K562 (cell line): Measurements from ENCODE around the gene GALNT16. TPM values are rescaled to one million over a fixed set of nuclear protein-coding genes. Genes with fewer than 3 reads are reported as not detected.

Experiments
- ATAC-seq: fragments of 200-7000 bp; cut with Tn5 transposase; 3 replicates; pipeline ENCODE4 v1.9.1; 2020; ENCODE audit warnings: moderate library complexity
- BruUV-seq: library from RNA; stranded (reverse); fragments of 400-500 nt; replicated peaks from 2 replicates; lab custom pipeline; 2021; lab: Mats Ljungman, UMichigan
- CTCF ChIA-PET: fragments of 300-600 bp; formaldehyde crosslinking; extraction: SDS; loops from one replicate; lab custom pipeline; 2021; ENCODE audit warnings: low intra/inter-chr PET ratio; lab: Yijun Ruan, JAX
- POLR2A ChIA-PET: fragments of 300-600, 350-650 bp; sonication (Branson Sonifier 250); formaldehyde crosslinking; extraction: SDS; loops from one replicate; lab custom pipeline; 2021; ENCODE audit warnings: antibody characterized with exemption, inconsistent platforms; lab: Yijun Ruan, JAX
- DNase-seq, 4 experiments: peaks; one replicate each; pipeline versions ENCODE4 v3.0.0 to v3.0.0-alpha.2; 2011 to 2018; ENCODE audit warnings: low spot score in 3 of 4, mixed read lengths in 3 of 4; ENCODE audit errors: extremely low read depth in 1 of 4
- FAIRE-seq: peaks from 2 replicates; lab custom pipeline; 2011; peaks lifted over from hg19 to GRCh38; lab: Jason Lieb, UNC
- H2AFZ ChIP-seq: 2 replicates; pipeline ENCODE4 v1.6.0; 2011; ENCODE audit warnings: low read depth, low read length, control low read depth, inconsistent platforms
- H3K27ac ChIP-seq: fragments of 200-600 bp; 3 replicates; pipeline ENCODE4 v1.8.0; 2011; ENCODE audit warnings: low read depth, mild to moderate bottlenecking, control low read depth, inconsistent platforms, low read length, moderate library complexity, mixed read lengths; ENCODE audit errors: extremely low read depth
- H3K27me3 ChIP-seq, 2 experiments: fragments of 300-600 bp in 1 of 2; 2 replicates in 1 of 2; 3 replicates in 1 of 2; pipeline versions ENCODE4 v1.6.0 to v1.8.0; 2011; ENCODE audit warnings: inconsistent platforms in 2 of 2, low read length in 2 of 2, mild to moderate bottlenecking in 1 of 2, mixed read lengths in 1 of 2, moderate library complexity in 1 of 2; ENCODE audit not compliant: control insufficient read depth in 2 of 2, insufficient read depth in 2 of 2
- H3K36me3 ChIP-seq: fragments of 300-600 bp; 3 replicates; pipeline ENCODE4 v1.8.0; 2011; ENCODE audit warnings: mild to moderate bottlenecking, low read length, inconsistent platforms; ENCODE audit not compliant: control insufficient read depth, insufficient read depth
- H3K4me1 ChIP-seq, 2 experiments: fragments of 200-600 bp in 1 of 2; replicated peaks in 1 of 2; 2 replicates in 1 of 2; 3 replicates in 1 of 2; pipeline versions ENCODE4 v1.5.1 to v1.8.0; 2011; ENCODE audit warnings: inconsistent platforms in 2 of 2, low read length in 2 of 2, mild to moderate bottlenecking in 1 of 2, mixed read lengths in 1 of 2, moderate library complexity in 1 of 2; ENCODE audit not compliant: control insufficient read depth in 2 of 2, insufficient read depth in 2 of 2
- H3K4me2 ChIP-seq: 2 replicates; pipeline ENCODE4 v1.6.1; 2011; ENCODE audit warnings: low read length, control low read depth, inconsistent platforms, mixed read lengths; ENCODE audit not compliant: insufficient read depth
- H3K4me3 ChIP-seq: fragments of 200-600 bp; sonication (generic), shearing (Covaris generic); 2 replicates; pipeline ENCODE4 v1.5.1; 2016; ENCODE audit warnings: control low read depth, inconsistent platforms
- H3K79me2 ChIP-seq: fragments of 200-600 bp; 3 replicates; pipeline ENCODE4 v1.8.0; 2011; ENCODE audit warnings: low read length, inconsistent platforms; ENCODE audit not compliant: control insufficient read depth, insufficient read depth
- H3K9ac ChIP-seq, 2 experiments: 2 replicates each; pipeline versions ENCODE4 v1.6.0 to v1.6.1; 2011; ENCODE audit warnings: low read depth in 2 of 2, low read length in 2 of 2, control low read depth in 1 of 2, inconsistent platforms in 1 of 2, mild to moderate bottlenecking in 1 of 2, mixed read lengths in 1 of 2; ENCODE audit not compliant: insufficient read depth in 1 of 2
- H3K9me1 ChIP-seq: one replicate; pipeline ENCODE4 v1.6.0; 2011; ENCODE audit warnings: inconsistent platforms, mild to moderate bottlenecking, low read length, moderate library complexity; ENCODE audit not compliant: control insufficient read depth, insufficient read depth
- H3K9me3 ChIP-seq: replicated peaks from 2 replicates; pipeline ENCODE4 v1.5.1; 2011; ENCODE audit warnings: low read depth, low read length, inconsistent platforms; ENCODE audit not compliant: control insufficient read depth, insufficient read depth
- H4K20me1 ChIP-seq: replicated peaks from 2 replicates; pipeline ENCODE4 v1.6.1; 2011; ENCODE audit warnings: low read length, inconsistent platforms, mixed read lengths; ENCODE audit not compliant: control insufficient read depth, insufficient read depth
- CBFB ChIP-seq: sonication (generic); formaldehyde crosslinking; IDR thresholded peaks from 2 replicates; pipeline ENCODE4 v1.4.0; 2020; ENCODE audit warnings: mild to moderate bottlenecking, missing genetic modification reagents
- JUN ChIP-seq, 2 experiments: sonication (generic) in 1 of 2; formaldehyde crosslinking in 1 of 2; IDR thresholded peaks; 2 replicates each; pipeline versions ENCODE4 v1.6.1 to v1.8.0; 2012 to 2022; ENCODE audit warnings: borderline replicate concordance in 2 of 2, mild to moderate bottlenecking in 2 of 2, improper control_type of control experiment in 1 of 2, low read depth in 1 of 2, low read length in 1 of 2, missing genetic modification reagents in 1 of 2
- NFIC ChIP-seq: fragments of 450-650 bp; IDR thresholded peaks from 2 replicates; pipeline ENCODE4 v1.6.1; 2017; ENCODE audit warnings: mild to moderate bottlenecking, inconsistent platforms
- NFRKB ChIP-seq: fragments of 450-650 bp; IDR thresholded peaks from 2 replicates; pipeline ENCODE4 v1.6.1; 2016; ENCODE audit warnings: low read depth
- NR2C2 ChIP-seq, 2 experiments: fragments of 200-800 bp in 1 of 2; sonication (Bioruptor generic) in 1 of 2; sonication (generic) in 1 of 2; formaldehyde crosslinking in 1 of 2; IDR thresholded peaks; 2 replicates each; pipeline versions ENCODE4 v1.6.1 to v1.8.0; 2016 to 2022; ENCODE audit warnings: mild to moderate bottlenecking in 1 of 2, missing compliant biosample characterization in 1 of 2, missing genetic modification characterization in 1 of 2, missing genetic modification reagents in 1 of 2
- NR2F6 ChIP-seq: fragments of 450-650 bp; formaldehyde crosslinking; IDR thresholded peaks from 2 replicates; pipeline ENCODE4 v1.4.0; 2020; ENCODE audit warnings: mild to moderate bottlenecking
- STAT6 ChIP-seq: sonication (generic); formaldehyde crosslinking; IDR thresholded peaks from 2 replicates; pipeline ENCODE4 v1.8.1; 2023; ENCODE audit warnings: mild to moderate bottlenecking, missing genetic modification reagents
- TAF9B ChIP-seq: fragments of 450-650 bp; IDR thresholded peaks from 2 replicates; pipeline ENCODE4 v1.6.1; 2018; ENCODE audit warnings: mild to moderate bottlenecking; ENCODE audit not compliant: partially characterized antibody
- TCFL5 ChIP-seq: fragments of 250-450 bp; sonication (Bioruptor Pico); conservative IDR thresholded peaks from 2 replicates; pipeline ENCODE4 v1.6.1; 2021; ENCODE audit warnings: mild to moderate bottlenecking, moderate library complexity, matching md5 sums
- ZNF239 ChIP-seq: fragments of 250-450 bp; sonication (Bioruptor Pico); IDR thresholded peaks from 2 replicates; pipeline ENCODE4 v1.4.0; 2020; ENCODE audit warnings: mild to moderate bottlenecking
- WGBS: fragments of 100-300 bp; shearing (Covaris generic); methylation state at CpG from one replicate; pipeline ENCODE4 v1.1.6; 2016; ENCODE audit warnings: low coverage, mixed read lengths; ENCODE audit not compliant: insufficient coverage; ENCODE audit errors: missing lambda C conversion rate; 5-methylcytosine and 5-hydroxymethylcytosine counted together
- in situ Hi-C: fragments of 300-500 bp; cut with MboI; formaldehyde crosslinking; loops from 4 replicates; pipeline ENCODE4 v1.15.0; 2018; ENCODE audit warnings: inconsistent platforms, mixed read lengths
- intact Hi-C: fragments of 100-400 bp; cut with micrococcal nuclease; formaldehyde crosslinking; loops from 2 replicates; pipeline ENCODE4 v1.14.2; 2022
- polyA plus RNA-seq, 8 experiments: library from polyadenylated mRNA; depleted of rRNA in 4 of 8; stranded (reverse) in 5 of 8; unstranded in 3 of 8; fragments of >200 nt; fragmentation: Nextera tagmentation in 2 of 8; fragmentation: Illumina TruSeq in 1 of 8; extraction: Ambion mirVana in 2 of 8; extraction: Trizol in 1 of 8; gene quantifications; 2 replicates each; pipeline versions ENCODE4 v1.2.1 to v1.2.3, GENCODE V29; 2011 to 2014; ENCODE audit warnings: inconsistent platforms in 1 of 8, missing spikeins in 1 of 8
- total RNA-seq, 7 experiments: library from RNA; depleted of rRNA in 6 of 7; stranded (reverse); fragments of >200 nt in 6 of 7; fragmentation: Illumina TruSeq in 2 of 7; extraction: Trizol in 2 of 7; gene quantifications; 2 replicates each; pipeline versions ENCODE4 v1.2.1 to v1.2.3, GENCODE V29; 2011 to 2021; ENCODE audit warnings: low replicate concordance in 1 of 7
- TF ChIP-seq, protein P1 (sequence below): sonication (generic); formaldehyde crosslinking; IDR thresholded peaks from 2 replicates; pipeline ENCODE4 v1.8.0; 2022; ENCODE audit warnings: mild to moderate bottlenecking, missing genetic modification reagents

Gene GALNT16
- total and polyA plus RNA-seq, 9 of the 15 experiments (the other 6 are each of a cell fraction or from before 2014, with no cell fraction given) = not detected

GRCh38 chr14:69317102-69317755 is 57.3 kb downstream of the GALNT16 start (continued):
- TF ChIP-seq ZNF239 (CRISPR knock-in tag) (no peak), NFRKB (no peak), JUN (IDR thresholded peaks at IDR 0.05; ENCODE audit: borderline replicate concordance, low read depth, low read length) (no peak), JUN (CRISPR knock-in tag; IDR thresholded peaks at IDR 0.05; ENCODE audit: borderline replicate concordance) (no peak)

- ATAC-seq = no peak
- DNase-seq = no peak
- H3K4me1 ChIP-seq = no peaks in the 10 kb centered on the region; a peak in 1 of 5 replicates
- 3% methylated on average over 5 of the region's 5 CpGs for WGBS
- FAIRE-seq = no peak
- intact Hi-C loops = no loop called here
- POLR2A ChIA-PET = no interaction called here
- no peak overlapping the region for H3K27ac ChIP-seq
- no peaks in the 10 kb centered on the region for H3K9me1 ChIP-seq
- in situ Hi-C loops = no loop called here
- no peak overlapping the region for H3K4me3 ChIP-seq
- CTCF ChIA-PET = no interaction called here
- TF ChIP-seq STAT6 (CRISPR knock-in tag) (no peak), NFIC (peak; percentile 42), NR2F6 (no peak), TCFL5 (CRISPR knock-in tag) (no peak), TAF9B (no peak), CBFB (no peak), NR2C2 (CRISPR knock-in tag; IDR thresholded peaks at IDR 0.05) (no peak), NR2C2 (tag; IDR thresholded peaks at IDR 0.05) (peak; percentile 51; the same call in 1 of the 2 replicates)
- TF ChIP-seq, protein P1, sequence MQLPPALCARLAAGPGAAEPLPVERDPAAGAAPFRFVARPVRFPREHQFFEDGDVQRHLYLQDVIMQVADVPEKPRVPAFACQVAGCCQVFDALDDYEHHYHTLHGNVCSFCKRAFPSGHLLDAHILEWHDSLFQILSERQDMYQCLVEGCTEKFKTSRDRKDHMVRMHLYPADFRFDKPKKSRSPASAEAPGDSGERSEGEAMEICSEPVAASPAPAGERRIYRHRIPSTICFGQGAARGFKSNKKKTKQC (CRISPR knock-in tag) = no peak
- no peak overlapping the region for H2AFZ ChIP-seq
- no peaks in the 10 kb centered on the region for H3K79me2 ChIP-seq
- peaks cover 0 to 22% of the 10 kb centered on the region in 2 experiments; a peak in 4 of 5 replicates for H3K27me3 ChIP-seq
- no TSS peak for BruUV-seq
- H3K4me2 ChIP-seq = no peak overlapping the region
- no peaks in the 10 kb centered on the region for H3K9me3 ChIP-seq
- H3K36me3 ChIP-seq = no peaks in the 10 kb centered on the region
- no peaks in the 10 kb centered on the region for H4K20me1 ChIP-seq
- no peak overlapping the region for H3K9ac ChIP-seq
Observed at GRCh38 chr14:69317780-69318179, 57.8 kb downstream of the GALNT16 start.
